HL-60/S4 treated with retinoic acid at 250 ng/mL for 4 days and 3 days (cell line): ENCODE data around the gene NCBP3.

Experiments used
- in situ Hi-C: fragments of 300-500 bp; cut with MboI; formaldehyde crosslinking; loops from 2 replicates; pipeline ENCODE4 v1.7.0; 2022; ENCODE audit warnings: low sequenced_read_pairs

The NCBP3 gene, protein sequence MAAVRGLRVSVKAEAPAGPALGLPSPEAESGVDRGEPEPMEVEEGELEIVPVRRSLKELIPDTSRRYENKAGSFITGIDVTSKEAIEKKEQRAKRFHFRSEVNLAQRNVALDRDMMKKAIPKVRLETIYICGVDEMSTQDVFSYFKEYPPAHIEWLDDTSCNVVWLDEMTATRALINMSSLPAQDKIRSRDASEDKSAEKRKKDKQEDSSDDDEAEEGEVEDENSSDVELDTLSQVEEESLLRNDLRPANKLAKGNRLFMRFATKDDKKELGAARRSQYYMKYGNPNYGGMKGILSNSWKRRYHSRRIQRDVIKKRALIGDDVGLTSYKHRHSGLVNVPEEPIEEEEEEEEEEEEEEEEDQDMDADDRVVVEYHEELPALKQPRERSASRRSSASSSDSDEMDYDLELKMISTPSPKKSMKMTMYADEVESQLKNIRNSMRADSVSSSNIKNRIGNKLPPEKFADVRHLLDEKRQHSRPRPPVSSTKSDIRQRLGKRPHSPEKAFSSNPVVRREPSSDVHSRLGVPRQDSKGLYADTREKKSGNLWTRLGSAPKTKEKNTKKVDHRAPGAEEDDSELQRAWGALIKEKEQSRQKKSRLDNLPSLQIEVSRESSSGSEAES

DNA sequence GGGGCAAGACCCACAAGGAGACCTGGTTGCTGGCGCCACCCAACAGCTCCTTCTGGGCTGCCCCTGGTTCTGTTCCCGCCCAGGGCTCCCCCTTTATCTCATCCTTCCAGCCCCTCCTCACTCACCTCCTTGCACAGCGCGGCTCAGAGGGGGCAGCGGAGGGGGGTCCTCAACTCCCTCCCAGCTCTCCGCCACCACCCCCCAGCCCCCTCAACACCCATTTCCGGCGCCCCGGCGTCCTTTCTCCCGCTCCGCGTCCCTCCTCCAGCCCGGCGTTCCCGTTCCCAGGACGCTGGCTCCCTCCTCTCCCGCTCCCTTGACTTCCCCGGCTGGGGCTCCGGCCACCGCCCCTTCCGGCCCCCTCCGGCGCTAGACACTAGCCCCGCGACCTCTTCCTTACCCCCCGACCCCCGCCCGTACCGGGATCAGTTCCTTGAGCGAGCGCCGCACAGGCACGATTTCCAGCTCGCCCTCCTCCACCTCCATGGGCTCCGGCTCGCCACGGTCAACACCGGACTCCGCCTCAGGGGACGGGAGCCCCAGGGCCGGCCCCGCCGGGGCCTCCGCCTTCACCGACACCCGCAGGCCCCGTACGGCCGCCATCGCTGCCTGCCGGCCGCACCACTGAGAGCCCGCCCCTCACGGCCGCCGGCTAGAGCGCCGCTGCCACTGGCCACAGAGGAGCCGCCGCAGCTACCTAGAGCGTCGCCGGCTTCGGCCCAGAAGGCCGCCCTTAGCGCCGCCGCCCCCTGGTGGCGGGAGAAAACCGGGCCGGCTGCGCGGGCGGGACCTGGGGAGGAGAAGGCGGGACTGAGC is at the start of gene NCBP3:
Gene NCBP3, minus strand, starts transcription at position 626 of the 816 bp plus-strand sequence. Its CDS starts 23 bp downstream, at position 603.
- in situ Hi-C loops, result no loop called here

DNA sequence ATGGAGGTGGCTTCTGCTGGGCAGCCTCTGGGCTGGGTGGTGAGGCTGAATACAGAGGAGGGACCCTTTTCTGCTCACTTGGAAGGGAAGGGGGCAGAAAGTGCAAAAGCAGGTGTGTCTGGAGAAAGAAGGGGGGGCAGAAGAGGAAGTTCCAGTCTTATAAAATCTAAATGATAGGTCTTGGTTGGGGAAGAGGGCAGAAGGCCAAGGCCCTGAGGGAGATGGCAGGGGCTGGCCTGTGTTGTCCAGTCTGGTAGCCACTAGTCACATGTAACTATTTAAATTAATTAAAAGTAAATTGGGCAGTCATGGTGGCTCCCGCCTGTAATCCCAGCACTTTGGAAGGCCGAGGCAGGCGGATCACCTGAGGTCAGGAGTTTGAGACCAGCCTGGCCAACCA is 49.3 kb upstream of the NCBP3 start:
- in situ Hi-C loops, result no loop called here

DNA sequence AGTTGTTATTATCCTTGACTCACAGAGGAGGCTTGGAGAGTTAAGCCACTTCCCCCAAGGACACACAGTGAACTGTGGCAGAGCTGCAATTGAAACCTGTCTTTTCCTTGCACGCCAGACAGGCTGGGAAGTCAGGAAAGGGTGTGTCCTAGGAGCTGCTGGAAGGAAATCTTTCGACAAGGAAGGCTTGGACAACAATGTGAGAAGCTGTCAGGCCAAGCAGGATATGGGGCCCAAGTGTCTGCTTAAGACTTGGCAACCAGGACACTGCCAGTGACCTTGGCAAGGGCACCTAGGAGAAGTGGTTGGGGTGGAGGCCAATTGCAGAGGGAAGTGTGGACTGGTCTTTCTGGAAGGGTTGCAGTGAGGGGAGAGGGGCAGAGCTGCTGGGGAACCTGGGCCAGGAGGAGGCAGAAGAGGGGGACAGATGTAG is 48.9 kb upstream of the NCBP3 start:
- in situ Hi-C loops, result no loop called here

DNA sequence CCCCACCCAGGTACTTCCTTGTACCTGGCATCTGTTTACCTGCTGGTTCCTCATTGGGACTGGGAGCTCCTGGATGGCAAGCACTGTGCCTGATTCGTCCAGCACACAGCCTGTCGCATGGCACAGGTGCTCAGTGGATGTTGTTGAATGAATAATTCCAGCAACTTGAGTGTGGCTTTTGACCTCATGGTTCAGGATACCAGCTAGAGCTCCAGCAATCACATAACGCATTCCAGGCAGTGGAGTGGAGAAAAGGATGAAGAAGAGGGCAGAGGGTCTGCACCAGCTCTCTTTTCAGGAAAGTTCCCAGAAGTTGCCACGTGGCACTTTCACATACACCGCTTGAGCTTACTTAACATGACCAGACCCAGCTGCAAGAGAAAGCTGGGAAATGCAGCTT is 48.1 kb upstream of the NCBP3 start:
- in situ Hi-C loops, result no loop called here

DNA sequence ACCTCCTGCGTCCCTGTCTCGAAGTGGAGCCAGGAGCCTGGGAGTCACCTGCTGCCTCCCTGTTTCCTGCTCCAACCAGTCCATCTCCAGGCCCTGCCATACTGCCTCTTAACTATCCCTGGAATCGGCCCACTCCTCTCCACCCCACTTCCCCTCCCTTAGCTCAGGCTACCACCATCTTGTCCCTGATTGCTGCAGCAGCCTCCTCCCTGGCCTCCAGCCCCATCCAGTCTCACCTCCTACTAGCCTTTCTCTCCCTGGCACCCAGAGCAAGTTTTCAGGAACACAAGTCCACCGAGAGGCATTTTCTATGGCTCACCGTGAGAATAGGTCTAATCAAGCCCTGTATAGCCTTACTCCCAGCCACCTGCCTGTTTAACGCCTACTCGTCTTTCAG is 47.7 kb upstream of the NCBP3 start:
- in situ Hi-C loops, result no loop called here

DNA sequence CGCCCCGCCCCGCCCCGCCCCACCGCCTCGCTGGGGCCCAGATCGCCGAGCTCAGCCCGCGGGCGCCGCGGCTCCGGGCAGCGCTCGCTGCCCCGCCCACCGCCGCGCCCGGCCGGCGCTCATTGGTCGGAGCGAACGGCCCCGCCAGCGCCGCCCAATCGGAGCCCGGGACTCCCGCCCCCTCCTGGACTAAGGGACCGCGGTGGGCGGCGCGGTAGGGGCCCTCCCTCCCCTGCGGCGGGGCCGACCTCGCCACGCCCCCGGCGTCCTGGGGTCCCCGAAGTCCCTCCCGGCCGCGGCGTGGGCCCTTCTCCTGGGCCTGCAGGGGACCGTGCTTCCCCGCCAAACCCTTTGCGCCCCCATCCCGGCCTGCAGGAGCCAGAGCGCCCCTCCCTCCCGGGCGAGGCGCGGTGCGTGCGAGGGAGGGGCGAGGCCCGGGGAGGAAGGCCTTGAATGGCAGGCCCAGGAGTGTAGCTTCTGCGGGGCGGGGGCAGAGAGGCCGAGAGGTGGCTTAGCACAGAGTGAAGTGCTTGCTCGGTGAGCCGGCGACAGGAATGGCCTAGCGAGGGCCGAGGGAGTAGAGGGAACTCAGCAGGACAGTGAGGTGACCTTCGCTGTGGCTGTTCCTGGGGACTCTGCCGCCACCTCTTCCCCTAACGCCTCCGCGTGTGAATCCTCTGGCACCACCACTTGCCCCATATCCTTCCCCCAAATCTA is 47.1 kb upstream of the NCBP3 start, which contains the start of gene CAMKK1:
Gene CAMKK1, minus strand, starts transcription at position 51 of the 717 bp plus-strand sequence. CDS start 7,366 bp downstream, outside the sequence.
- in situ Hi-C loops, result no loop called here

DNA sequence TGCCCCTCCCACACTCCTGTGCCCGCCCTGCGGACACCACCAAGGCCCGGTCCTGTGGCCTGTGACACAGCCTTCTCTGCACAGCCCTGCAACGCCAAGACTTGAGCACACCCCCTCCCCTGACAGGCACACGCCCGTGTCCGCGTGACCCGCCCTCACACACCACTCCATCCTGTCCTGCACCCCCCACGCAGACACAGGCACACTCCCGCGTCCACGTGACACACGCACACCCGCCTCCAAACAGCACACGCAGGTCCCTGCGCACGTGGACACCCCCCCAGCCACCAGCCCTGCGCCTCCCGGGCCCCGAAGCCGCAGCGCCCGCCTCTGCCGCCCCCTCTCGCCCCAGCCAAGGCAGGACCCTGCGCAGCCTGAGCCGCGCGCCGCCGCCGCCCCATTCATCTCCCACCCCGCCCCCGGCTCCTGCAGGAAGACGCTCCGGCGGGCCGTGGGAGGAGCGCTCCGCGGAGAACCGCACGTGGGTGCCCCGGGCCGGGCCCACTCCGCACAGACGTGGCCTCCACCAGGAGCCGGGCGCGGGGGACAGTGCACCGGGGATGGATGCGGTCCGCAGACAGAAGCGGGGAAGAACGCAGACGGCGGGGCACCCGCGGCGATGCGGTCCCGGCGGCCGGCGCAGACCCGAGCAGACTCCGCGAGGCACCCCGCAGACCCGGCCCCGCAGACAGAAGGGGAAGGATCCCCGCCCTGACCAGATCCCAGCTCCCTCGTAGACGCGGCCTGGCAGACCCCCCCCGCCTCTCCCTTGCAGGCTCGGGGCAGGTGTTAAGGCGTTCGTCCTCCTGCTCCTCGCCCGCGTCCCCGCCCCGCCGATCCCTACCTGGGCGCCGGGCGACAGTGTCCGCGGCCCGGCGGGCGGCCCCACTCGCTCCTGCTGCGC is 46.3 kb upstream of the NCBP3 start:
- in situ Hi-C loops, result no loop called here

DNA sequence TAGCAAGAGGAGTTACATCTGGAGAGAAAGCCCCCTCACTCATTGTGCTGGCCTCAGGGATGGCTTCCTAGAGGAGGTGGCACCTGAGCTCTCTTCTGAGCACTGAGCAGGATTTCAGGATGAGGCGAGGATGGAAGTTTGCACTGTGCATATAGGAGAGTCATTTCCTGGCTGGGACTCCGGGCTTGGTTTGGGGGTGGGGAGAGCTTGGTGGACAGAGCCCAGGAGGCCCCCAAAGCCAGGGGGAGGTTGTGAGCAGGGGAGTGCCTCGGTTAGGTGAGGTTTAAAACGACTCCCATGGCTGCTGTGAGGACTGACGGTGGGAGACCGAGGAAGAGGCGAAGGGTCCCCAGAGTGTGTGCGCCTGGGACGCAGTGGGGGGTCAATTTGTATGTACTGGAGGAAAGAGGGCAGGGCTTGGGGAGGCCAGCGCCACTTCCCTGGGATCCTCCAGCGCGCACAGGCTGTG is 45.6 kb upstream of the NCBP3 start:
- in situ Hi-C loops, result no loop called here

DNA sequence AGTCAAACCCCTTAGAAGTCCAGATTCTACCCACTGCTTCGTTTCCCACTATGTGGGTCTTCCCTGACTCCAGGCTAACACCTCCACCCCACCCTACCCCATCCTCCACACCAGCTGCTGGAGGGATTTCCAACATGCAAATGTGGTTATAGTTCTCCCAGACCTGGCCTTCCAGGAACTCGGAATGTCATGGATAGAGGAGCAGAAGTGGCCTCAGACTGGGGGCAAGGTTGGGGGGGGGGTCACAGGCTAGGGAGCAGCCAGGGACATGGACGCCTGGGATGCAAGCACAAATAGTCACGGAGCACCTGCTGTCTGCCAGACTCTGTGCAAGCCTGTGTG is 44.8 kb upstream of the NCBP3 start:
- in situ Hi-C loops, result no loop called here

DNA sequence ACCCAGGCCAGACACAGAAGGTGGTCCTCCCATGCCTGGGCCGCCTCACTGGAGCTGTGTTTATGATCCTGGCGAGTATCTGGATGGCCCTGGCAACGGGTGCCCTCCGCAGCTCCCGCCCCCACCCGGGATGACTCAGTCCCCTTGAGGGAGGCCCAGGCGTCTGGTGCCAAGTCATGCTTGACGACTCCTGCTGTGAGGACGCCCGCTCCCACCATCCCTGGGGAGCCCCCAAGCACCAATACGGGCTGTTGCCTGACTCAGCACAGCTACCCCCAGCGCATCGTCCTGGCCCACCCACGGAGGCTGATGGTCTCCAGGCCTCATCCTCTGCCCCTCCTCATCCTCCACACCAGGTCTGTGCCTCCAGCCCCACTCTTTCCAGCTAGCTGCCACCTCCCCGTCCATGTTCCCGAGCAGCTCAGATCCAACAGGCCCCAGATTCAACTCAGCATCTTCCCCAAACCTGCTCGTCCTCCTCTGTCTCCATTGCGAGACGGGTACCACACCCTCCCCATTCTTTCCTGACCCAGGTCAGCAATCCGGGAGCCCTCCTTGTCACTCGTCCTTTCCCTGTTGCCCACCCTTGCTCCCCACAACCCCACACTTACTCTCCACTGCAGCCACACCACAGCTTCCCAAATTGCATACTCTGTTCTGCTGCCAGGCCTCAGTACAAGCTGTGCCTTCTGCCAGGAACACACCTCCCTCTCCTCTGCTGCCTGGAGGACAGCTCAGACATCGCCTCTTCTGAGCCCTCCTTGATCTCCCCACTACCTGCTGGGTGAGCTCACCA is 44.2 kb upstream of the NCBP3 start:
- in situ Hi-C loops, result no loop called here

DNA sequence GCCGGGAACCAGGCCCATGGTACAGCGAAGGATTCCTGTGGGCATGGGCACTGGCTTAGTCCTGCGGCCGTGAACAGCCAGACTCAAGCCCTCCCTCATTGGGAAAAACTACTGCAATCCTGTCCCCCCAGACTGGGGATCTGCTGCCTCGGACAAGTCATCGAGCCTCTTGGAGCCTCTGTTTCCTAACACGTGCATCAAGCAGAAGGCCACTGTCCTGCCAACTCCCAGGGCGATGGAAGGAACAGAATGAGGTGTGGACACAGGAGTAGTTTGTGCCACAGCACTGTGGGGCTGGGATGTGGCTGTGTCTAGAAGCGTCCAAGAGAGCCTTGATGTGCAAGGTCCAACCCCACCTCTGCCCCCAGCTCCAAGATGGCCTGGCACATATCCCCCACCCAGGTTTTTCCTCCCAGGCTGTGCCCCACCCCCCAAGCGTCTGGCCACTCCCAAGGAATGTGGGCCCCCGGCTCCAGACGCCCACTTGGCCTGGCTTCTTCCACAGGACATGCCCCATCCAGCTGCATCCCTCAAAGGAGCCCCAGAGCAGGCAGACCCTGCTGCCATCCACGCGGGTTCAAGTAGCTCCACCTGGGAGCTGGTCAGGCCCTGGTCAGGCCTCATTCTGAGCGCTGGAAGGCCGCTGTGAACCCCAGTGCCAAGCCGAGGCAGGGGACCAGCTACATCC is 43.4 kb upstream of the NCBP3 start:
- in situ Hi-C loops, result no loop called here

DNA sequence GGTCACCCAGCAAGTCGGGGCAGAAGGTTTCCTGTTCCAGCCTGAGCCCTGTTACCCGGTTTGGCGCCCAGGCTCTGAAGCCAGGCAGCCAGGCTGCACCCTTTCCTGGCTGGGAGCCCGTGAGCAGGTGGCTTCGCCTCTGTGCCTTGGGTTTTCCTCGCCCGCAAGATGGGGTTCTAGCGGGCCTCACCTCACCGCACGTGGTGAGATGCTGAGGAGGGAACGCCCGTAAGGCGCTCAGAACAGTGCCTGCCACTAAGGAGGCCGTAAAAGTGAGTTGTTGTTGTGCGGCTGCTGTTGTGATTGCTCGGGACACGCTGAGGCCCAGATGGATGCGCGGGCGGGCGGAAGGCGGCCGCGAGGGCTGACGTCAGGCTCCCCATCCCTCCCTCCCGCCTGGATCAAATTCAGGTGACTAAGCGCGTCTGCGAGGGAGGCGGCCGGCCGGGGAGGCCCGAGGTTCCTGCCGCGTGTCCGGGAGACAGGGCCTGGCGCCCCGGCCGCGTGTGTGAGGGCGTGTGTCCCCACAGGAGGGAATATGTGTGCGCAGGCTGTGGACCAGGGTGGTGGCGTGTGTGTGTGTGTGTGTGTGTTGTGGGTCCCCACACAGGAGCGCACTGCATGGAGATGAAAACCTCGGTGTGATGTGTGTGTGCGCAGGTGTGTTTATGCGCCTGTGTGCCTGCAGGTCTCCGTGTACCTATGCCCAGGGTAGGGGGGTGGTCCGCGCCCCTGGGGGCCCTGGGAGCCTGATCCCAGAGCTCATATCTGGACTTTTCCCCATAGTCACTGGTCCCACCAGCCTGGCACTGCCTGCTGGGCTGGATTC is 42.5 kb upstream of the NCBP3 start:
- in situ Hi-C loops, result no loop called here

DNA sequence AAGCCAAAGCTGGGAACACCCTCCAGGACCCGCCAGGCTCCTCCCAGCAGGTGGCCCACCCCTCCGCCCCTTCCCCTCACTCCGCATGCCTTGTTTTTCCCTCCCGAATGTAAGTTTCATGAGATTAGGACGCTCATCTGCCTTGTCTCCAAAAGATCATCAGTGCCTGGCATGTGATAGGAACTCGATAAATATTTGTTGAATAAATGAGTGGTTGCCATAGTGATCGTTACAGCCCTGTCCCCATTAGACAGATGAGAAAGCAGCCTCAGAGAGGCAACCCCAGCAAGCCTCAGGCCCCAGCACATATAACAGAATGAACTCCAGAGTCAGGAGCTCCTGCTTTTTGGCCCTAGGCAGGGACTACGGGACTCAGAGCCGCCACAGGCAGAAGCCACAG is 41.8 kb upstream of the NCBP3 start:
- in situ Hi-C loops, result no loop called here

DNA sequence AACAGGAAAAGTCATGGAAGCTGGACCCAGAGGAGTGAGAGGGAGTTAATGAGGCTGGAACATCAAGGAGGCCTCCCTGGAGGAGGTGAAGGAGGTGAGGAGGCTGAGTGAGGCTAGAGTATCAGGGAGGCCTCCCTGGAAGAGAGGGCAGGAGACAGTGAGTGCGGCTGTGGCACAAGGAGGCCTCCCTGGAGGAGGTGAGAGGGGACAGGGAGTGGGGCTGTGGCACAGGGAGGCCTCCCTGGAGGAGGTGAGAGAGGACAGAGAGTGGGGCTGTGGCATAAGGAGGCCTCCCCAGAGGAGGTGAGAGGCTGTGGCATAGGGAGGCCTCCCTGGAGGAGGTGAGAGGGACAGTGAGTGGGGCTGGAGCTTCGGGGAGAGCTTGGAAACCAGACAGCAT is 41.3 kb upstream of the NCBP3 start:
- in situ Hi-C loops, result no loop called here

DNA sequence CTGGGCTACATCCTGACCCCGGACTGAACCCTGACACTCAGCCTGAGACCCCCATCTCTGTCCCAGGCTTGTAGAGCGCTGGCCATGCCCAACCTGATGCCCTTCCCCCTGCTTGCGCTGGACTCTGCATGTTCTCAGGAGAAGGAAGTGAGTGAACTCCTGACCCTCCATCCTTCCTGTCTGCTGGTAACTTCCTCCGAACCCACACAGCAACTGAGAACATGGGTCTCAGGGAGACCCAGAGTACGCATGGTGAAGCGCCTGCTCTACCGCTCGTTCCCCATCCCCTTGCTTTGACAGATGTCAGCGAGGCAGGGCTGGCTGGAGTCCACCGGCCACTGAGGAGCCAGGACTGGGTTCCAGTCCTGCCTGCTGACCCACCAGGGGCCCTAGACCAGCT is 40.7 kb upstream of the NCBP3 start:
- in situ Hi-C loops, result no loop called here

DNA sequence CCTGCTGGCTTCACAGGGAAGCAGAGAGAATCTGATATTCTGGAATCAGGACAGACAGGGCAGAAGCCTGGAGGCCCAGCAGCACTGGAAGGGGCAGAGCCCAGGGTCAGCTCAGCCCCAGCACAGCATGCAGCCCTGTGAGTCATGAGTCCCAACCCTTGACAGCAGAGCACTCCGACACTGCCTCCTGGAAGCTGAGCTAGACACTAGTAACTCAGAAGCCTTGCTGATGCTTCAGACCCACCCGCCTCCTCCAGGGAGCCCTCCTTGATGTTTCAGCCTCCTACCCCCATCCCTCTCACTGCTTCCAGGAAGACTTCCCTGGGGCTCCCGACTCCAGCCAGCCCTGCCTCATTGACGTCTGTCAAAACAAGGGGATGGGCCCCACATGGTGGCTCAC is 39.9 kb upstream of the NCBP3 start:
- in situ Hi-C loops, result no loop called here

DNA sequence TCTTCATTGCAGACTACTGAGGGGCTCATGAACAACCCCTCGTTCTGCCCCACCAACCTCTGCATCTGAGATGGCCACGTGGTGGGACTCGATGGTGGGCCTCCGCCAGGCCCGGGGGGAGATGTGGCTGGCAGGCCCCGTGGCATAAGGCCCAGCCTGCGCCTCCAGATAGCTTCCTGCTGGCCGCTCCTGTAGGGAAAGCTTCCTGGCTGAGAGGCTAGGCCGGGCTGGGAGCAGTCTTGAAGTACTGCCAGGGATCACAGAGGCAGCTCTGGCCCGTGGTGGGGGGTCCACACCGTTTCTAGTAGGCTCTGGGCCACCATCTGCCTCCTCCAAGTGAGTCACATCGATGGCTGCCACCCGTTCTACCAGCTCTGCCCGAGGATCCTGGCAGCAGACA is 39.2 kb upstream of the NCBP3 start:
- in situ Hi-C loops, result no loop called here

DNA sequence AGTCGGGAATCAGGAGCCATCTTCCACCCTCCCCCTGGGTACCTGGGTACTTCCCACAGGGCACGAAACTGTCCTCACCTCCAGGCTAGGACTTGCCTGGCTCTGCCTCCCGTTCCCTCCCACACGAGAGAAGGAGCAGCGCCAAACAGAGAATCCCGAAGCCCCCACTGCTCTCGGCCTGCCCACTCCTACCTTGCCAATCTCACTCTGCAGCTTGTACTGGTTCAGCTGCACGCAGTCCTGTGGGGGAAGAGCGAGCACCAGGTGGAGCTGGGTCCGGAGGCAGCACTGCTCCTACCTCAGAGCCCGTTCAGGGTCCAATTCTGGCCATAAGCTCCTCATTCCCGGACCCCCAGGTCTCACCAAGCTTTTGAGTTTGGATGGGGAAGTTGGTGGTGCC is 38.1 kb upstream of the NCBP3 start:
- in situ Hi-C loops, result no loop called here
